HG02943 (cell line): ENCODE results near the gene ATP7B.

Experiments used
- ATAC-seq: cut with Tn5 transposase; IDR thresholded peaks from one replicate; pipeline ENCODE4 v1.9.1; 2021; ENCODE audit warnings: mild to moderate bottlenecking, low read depth, moderate library complexity; ENCODE audit not compliant: unreplicated experiment

The ATP7B gene

DNA sequence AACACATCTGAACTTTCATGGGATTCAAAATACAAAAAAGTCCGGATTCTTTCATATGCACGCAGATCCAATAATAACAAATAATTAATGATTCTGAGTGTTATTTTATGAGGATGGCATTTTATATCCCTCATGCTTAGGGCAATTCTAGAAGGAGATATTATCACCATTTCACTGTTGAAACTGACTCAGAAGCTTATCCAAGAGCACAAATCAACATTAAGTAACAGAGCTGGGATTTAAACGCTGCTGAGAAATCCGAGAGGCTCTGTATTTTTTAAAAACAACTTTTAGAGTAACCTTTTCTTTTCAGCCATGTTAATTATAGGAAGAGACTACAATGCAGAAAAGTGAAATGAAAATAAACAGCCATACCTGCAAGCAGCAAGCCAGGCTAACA is 30.3 kb downstream of the ATP7B start:
- no peak for ATAC-seq

GRCh38 chr13:51978796-51979556 is 32.3 kb downstream of the ATP7B start:
- ATAC-seq, result no peak

DNA sequence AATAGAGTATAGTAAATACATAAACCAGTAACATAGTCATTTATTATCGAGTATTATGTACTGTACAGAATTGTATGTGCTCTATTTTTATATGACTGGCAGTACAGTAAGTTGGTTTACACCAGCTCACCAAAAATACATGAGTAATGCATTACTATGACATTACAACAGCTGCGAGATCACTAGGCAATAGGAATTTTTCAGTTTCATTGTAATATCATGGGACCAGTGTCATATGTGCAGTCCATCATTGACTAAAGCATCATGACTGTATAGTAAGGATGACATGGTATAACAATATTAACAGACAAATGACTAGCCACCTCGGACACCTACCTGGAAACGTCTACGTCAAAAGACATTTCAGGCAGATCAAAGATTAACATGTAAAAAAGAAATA is 33.6 kb downstream of the ATP7B start:
- no peak for ATAC-seq

DNA sequence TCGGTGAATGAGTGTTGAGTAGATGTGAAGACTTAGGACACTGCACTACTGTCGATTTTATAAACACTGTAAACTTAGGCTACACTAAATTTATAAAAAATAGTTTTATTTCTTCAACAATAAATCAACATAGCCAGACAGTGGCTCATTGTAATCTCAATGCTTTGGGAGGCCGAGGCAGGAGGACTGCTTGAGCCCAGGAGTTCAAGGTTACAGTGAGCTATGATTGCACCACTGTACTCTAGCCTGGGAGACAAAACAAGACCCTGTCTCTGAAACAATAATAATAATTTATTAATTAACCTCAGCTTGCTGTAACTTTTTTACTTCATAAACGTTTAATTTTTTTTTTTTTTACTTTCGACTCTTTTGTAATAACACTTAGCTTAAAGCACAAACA is 34.4 kb downstream of the ATP7B start:
- no peak for ATAC-seq

DNA sequence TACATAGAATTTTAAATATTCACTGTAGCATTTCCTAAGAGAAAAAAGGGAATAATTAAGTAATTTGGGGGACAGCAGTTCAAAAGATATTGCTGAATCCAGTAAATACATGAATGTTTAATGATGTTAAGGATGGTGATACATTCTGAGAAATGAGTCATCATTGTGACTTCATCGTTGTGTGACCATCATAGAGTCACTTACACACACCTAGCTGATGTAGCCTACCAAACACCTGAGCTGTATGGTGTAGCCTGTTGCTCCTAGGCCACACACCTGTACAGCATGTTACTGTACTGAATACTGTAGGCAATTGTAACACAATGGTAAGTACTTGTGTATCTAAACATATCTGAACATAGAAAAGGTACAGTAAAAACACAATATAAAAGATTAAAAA is 34.8 kb downstream of the ATP7B start:
- no peak for ATAC-seq

DNA sequence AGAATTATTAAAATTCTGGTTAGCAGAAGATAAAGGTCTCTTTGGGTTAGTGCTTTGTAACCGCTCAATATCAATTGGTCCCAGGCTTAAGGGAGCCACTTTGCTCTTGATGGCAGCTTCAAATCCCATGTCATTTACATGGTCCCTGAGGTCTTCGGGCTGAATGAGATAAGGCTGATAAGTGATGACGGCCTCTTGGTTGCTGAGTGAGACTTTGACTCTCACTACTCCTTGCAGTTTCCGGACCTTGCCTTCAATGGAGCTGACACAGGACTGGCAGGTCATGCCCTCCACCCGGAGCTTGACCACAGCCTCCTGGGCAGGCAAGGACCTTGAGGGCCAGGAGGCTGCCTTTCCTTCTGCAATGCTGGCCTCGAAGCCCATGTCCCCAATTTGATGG is 36.8 kb downstream of the ATP7B start:
- no peak for ATAC-seq

- no peak for ATAC-seq
Observed at GRCh38 chr13:51971520-51972426, 39.5 kb downstream of the ATP7B start.

GRCh38 chr13:51970349-51970748 is 40.9 kb downstream of the ATP7B start:
- no peak for ATAC-seq

GRCh38 chr13:51967482-51968446 is 43.5 kb downstream of the ATP7B start:
- no peak for ATAC-seq

DNA sequence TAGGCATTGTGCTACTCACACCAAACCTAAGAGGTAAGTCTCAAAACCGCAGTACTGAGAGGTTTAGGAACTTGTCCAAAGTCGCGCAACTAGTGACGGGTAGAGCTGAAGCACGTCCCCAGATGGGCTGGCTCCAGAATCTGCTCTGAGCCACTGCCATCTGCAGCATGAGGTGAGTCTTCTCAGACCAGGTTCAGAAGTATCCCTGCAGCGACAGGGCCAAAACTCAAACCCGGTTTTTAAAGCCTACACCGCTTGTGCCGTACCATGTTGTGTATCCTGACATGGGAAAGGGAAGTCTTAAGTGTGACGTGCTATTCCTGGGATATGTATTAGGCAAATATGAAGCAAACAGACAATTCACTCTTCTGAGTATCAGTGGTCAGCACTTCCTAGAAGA is 45.1 kb downstream of the ATP7B start:
- ATAC-seq, result no peak

DNA sequence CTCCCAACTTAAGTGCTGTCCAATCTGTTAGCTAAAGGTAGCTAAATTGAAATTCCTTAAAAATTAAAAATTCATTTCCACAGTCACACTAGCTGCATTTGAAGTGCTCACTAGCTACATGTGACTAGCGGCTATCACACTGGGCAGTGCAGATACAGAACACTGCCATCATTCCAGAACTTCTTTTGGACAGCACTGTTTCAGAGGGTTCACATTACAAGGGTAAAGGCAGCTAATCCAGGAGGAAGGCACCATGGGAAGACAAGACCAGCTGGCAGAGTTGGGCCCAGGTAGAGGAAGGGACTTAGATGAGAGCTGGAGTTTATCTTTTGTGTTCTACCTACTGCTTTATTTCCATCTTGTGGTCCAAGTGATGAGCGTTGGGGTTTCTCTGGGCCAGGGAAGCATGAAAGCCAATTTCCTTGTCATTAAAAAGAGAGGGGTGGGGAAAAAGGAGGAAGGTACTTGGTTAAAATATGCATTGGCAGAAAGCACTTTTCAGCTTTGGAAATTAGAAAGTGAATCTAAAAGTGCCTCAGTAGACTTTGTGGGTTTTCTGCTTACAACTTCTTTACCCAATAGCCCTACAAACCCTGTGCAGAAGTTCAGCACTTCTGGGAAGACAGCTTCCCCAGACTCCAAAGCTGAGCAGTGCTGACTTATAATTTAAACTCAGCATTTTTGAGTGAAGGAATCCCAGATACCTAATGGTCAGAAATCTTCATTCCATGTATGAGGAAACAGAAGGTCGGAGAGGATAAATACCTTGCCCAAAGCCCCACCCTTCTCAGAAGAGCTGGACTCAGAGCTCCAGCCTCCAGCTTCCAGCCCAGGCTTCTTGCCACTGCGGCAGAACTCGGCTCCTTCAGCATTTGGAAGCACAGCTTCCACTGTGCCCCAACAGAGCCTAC is 49.5 kb downstream of the ATP7B start:
- ATAC-seq, result no peak

- no peak for ATAC-seq
Observed at GRCh38 chr13:51960766-51961165, 50.5 kb downstream of the ATP7B start.

DNA sequence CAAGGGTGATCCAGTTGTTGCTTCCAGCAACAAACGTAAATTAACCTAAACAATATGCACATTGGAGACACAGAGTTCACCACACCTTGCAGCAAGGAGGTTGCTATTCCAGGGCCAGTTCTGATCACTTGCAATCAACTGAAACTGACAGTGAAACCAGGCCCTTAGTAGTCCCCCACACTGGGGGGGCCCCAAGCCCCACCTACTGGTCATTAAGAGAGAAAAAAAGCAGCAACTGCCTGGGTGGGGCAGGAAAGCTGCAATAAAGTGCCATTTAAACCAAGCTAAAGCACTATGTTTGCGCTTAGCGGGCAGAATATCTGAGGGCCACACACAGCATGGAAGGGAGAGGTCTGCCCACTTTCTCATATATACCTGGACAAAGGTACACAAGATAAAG is 51.5 kb downstream of the ATP7B start:
- peak; percentile 79 for ATAC-seq

- ATAC-seq, result no peak
Observed at GRCh38 chr13:51958217-51958547, 53.1 kb downstream of the ATP7B start.

GRCh38 chr13:51957377-51958216 is 53.7 kb downstream of the ATP7B start:
- ATAC-seq, result no peak

DNA sequence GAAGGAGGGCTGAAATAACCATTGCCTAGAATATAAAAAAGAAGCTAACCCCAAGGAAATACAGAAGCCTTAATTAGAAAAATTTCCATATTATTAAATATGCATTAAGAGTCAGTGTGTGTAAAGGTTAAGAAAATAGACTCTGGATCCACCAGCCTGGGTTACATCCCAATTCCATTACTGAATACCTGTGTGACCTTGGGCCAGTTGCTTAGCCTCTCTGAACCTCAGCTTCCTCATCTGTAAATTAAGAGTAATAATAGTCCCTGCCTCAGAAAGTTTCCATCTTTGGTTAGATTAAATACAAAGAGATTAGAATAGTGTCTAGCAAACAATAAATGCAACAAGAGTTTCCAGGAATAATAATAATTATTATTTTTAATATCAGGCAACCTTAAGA is 54.5 kb downstream of the ATP7B start:
- no peak for ATAC-seq

DNA sequence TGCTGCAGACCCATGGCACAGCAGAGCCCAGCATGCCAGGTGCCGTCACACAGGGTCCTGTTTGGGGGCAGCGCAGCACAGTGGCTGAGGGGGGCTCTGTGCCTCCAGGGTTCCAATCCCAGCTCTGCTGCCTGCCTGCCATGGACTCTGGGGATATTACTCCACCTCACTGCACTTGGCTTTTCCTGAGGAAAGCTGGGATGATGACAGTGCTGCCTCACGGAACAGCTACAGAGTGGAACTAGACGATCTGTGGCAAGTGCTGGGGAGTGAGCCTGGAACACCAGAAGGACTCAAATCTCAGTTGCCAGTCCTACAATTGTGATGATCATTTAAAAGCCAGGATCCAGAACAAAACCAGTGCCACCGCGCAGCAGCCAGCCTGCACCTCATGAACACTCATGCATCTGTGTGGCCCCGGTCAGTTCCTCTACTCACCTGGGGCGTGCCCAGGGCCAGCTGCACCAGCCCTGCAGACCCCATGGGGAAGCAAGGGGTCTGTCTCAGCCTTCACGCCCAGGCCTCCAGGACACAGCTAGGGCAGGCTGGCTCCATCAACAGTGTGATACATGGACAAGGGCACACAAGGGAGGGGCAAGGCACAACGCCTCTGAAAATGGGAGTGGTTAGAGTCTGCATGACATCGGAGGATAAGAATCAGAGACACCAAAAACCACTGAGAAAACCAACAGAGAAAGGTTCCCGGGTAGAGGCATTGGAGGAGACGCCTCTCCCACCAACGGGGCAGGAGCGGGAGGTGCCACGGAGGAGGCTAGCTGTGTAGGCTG is 55.2 kb downstream of the ATP7B start:
- no peak for ATAC-seq

- no peak for ATAC-seq
Observed at GRCh38 chr13:51955281-51955771, 55.9 kb downstream of the ATP7B start.
